Measurements from ENCODE around the gene CBLB.

The CBLB gene

DNA sequence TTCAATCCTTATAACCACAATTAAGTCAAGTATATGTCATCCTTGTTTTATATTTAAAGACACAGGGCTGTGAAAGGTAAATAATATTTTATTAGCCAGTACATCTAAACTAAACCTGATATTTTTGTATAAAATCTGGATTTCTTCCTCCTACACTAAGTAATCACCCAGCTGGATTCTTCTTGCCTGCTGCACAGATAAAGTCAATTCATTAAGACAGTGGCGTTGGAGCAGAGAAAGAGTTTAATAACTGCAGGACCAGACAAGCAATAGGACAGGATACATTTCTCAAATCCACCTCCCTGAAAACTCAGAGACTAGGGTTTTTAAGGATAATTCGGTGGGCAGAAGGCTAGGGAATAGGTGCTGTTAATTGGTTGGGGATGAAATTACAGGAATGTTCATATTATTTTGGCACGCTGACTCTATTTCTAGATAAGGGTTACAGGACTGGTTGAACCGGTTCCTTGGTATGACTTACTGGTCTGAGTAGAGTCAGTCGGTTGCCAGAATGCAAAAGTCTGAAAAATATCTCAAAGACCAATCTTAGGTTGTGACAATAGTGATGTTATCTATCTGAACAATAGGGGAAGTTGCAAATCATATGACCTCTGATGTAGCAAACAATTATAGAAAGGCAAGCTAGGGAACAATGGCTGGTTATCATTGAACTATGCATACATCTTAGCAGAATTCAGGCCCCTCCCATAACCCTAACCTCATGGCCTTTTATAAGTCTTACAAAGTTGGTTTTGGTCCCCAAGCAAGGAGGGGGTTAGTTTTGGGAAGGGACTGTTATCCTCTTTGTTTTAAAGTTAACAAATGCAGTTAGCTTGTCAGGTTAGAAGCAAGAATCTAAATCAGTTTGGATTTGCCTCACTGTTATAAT, 257.3 kb downstream of the CBLB start:
- TF ChIP-seq, protein P1, sequence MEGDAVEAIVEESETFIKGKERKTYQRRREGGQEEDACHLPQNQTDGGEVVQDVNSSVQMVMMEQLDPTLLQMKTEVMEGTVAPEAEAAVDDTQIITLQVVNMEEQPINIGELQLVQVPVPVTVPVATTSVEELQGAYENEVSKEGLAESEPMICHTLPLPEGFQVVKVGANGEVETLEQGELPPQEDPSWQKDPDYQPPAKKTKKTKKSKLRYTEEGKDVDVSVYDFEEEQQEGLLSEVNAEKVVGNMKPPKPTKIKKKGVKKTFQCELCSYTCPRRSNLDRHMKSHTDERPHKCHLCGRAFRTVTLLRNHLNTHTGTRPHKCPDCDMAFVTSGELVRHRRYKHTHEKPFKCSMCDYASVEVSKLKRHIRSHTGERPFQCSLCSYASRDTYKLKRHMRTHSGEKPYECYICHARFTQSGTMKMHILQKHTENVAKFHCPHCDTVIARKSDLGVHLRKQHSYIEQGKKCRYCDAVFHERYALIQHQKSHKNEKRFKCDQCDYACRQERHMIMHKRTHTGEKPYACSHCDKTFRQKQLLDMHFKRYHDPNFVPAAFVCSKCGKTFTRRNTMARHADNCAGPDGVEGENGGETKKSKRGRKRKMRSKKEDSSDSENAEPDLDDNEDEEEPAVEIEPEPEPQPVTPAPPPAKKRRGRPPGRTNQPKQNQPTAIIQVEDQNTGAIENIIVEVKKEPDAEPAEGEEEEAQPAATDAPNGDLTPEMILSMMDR (IDR thresholded peaks at IDR 0.05; ENCODE audit: low read depth, low read length): no peak
- TF ChIP-seq EZH2phosphoT487 (IDR thresholded peaks at IDR 0.05; ENCODE audit: low read depth): no peak
- no peaks in the 10 kb centered on the region for H3K36me3 ChIP-seq (replicated peaks; ENCODE audit: low read depth, low read length)
- H3K27ac ChIP-seq (ENCODE audit: low read length): no peak overlapping the region
- H2AFZ ChIP-seq (ENCODE audit: low read depth, low read length): no peak overlapping the region
- no peaks in the 10 kb centered on the region for H3K79me2 ChIP-seq (ENCODE audit: low read length)
- H3K27me3 ChIP-seq (ENCODE audit: low read depth, low read length): no peaks in the 10 kb centered on the region
- H3K4me3 ChIP-seq (ENCODE audit: low read length): no peak overlapping the region
- H3K9ac ChIP-seq (ENCODE audit: low read length): no peak overlapping the region
- no peaks in the 10 kb centered on the region for H3K9me3 ChIP-seq (ENCODE audit: insufficient read depth, low read length)
- H3K4me1 ChIP-seq (ENCODE audit: low read length): peaks cover 11% of the 10 kb centered on the region
- no peaks in the 10 kb centered on the region for H4K20me1 ChIP-seq (ENCODE audit: insufficient read depth, low read length)
- no peak overlapping the region for H3K4me2 ChIP-seq (ENCODE audit: low read length)

DNA sequence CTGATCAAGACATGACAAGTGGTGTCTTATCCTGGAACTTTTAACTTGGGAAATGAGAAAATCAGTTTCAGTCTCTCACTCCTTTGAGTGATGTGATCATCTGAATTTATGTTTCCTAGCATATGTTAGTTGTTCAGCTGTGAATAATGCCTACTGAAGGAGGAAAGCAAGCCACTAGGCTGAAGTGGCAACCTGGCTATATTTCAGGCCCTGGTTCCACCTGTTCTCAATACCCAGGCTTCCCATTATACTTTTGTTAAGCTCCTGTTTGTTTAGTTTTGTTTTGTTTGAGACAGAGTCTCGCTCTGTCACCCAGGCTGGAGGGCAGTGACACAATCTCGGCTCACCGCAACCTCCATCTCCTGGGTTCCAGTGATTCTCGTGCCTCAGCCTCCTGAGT, 258.3 kb downstream of the CBLB start:
- no peak overlapping the region for H3K27ac ChIP-seq (ENCODE audit: low read length)

DNA sequence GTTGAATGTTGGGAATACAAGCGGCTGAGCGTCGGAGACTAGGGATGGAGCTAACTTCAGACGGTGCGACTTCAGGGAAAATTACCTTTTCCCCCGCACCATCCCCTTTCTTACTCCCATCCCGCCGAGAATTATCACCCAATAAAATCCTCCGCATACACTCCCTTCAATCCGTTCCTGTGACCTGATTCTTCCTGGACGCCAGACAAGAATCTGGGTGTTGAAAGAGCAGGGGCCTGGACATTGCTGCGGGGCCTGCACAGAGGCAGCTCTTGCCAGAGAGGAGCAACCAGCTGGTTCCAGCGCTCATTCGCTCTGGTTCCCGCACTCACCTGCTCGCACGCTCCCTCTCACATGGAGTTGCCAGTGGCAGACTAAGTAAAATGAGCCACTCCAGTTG, 260.2 kb downstream of the CBLB start:
- Histone ChIP-seq H3K9me3 (ENCODE audit: insufficient read depth, low read length) (no peaks in the 10 kb centered on the region), H4K20me1 (ENCODE audit: insufficient read depth, low read length) (no peaks in the 10 kb centered on the region), H3K27ac (ENCODE audit: low read length) (no peak overlapping the region), H3K36me3 (replicated peaks; ENCODE audit: low read depth, low read length) (no peaks in the 10 kb centered on the region), H3K4me1 (ENCODE audit: low read length) (no peaks in the 10 kb centered on the region), H3K9ac (ENCODE audit: low read length) (no peak overlapping the region), H3K4me3 (ENCODE audit: low read length) (no peak overlapping the region), H3K4me2 (ENCODE audit: low read length) (no peak overlapping the region), H3K79me2 (ENCODE audit: low read length) (no peaks in the 10 kb centered on the region), H2AFZ (ENCODE audit: low read depth, low read length) (no peak overlapping the region), H3K27me3 (ENCODE audit: low read depth, low read length) (no peaks in the 10 kb centered on the region)
- TF ChIP-seq, protein P1 (IDR thresholded peaks at IDR 0.05; ENCODE audit: low read depth, low read length): no peak
- no peak for TF ChIP-seq EZH2phosphoT487 (IDR thresholded peaks at IDR 0.05; ENCODE audit: low read depth)

More for the DNA sequence above, 258.3 kb downstream of the CBLB start:
- H3K36me3 ChIP-seq (replicated peaks; ENCODE audit: low read depth, low read length): no peaks in the 10 kb centered on the region
- no peaks in the 10 kb centered on the region for H4K20me1 ChIP-seq (ENCODE audit: insufficient read depth, low read length)
- no peak overlapping the region for H3K4me2 ChIP-seq (ENCODE audit: low read length)
- H3K4me1 ChIP-seq (ENCODE audit: low read length): peaks cover under 1% of the 10 kb centered on the region; the same call in 1 of the 2 replicates
- no peak overlapping the region for H3K9ac ChIP-seq (ENCODE audit: low read length)
- TF ChIP-seq, protein P1 (IDR thresholded peaks at IDR 0.05; ENCODE audit: low read depth, low read length): no peak
- TF ChIP-seq EZH2phosphoT487 (IDR thresholded peaks at IDR 0.05; ENCODE audit: low read depth): no peak
- H2AFZ ChIP-seq (ENCODE audit: low read depth, low read length): no peak overlapping the region
- H3K4me3 ChIP-seq (ENCODE audit: low read length): no peak overlapping the region
- H3K9me3 ChIP-seq (ENCODE audit: insufficient read depth, low read length): no peaks in the 10 kb centered on the region
- H3K27me3 ChIP-seq (ENCODE audit: low read depth, low read length): no peaks in the 10 kb centered on the region
- no peaks in the 10 kb centered on the region for H3K79me2 ChIP-seq (ENCODE audit: low read length)

DNA sequence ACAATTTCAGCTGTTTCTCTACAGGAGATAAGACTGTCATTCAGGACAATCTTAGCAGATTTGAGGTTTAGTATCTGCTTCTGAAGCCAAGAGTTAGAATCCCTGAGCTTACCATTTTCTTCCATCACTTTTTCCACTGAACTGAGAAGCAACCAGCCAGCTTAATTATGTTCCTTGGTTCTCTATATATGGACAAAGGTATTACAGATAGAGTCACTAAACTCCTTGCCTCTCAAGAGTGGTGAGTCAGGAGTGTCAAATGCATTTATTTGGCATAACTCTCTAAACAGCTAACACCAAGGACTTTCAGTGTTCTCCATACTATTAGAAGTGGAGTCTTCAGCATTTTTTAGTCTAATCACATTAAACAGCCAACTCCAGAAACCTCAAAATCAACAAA, 262.8 kb downstream of the CBLB start:
- Histone ChIP-seq H3K79me2 (ENCODE audit: low read length) (no peaks in the 10 kb centered on the region), H3K4me2 (ENCODE audit: low read length) (no peak overlapping the region), H3K4me3 (ENCODE audit: low read length) (no peak overlapping the region), H3K27me3 (ENCODE audit: low read depth, low read length) (no peaks in the 10 kb centered on the region), H4K20me1 (ENCODE audit: insufficient read depth, low read length) (no peaks in the 10 kb centered on the region), H3K27ac (ENCODE audit: low read length) (no peak overlapping the region), H3K4me1 (ENCODE audit: low read length) (no peaks in the 10 kb centered on the region), H3K9me3 (ENCODE audit: insufficient read depth, low read length) (no peaks in the 10 kb centered on the region), H3K9ac (ENCODE audit: low read length) (no peak overlapping the region), H2AFZ (ENCODE audit: low read depth, low read length) (no peak overlapping the region), H3K36me3 (replicated peaks; ENCODE audit: low read depth, low read length) (no peaks in the 10 kb centered on the region)
- TF ChIP-seq EZH2phosphoT487 (IDR thresholded peaks at IDR 0.05; ENCODE audit: low read depth): no peak
- TF ChIP-seq, protein P1 (IDR thresholded peaks at IDR 0.05; ENCODE audit: low read depth, low read length): no peak

Data from OCI-LY3 (cell line).